Right lobe of liver (tissue), 6 donors: Measurements from ENCODE around the gene FLNA. TPM values are rescaled to one million over a fixed set of nuclear protein-coding genes. Genes with fewer than 3 reads are reported as not detected.

Source experiments
- ATAC-seq, 4 donors: fragments of 200-7000 bp; cut with Tn5 transposase; one replicate each; pipeline ENCODE4 v1.9.1; 2020; ENCODE audit warnings: mild to moderate bottlenecking in 4 of 4, moderate library complexity in 4 of 4
- DNase-seq, 3 donors: peaks; one replicate each; pipeline ENCODE4 v3.0.0-alpha.2; 2020
- H3K27ac ChIP-seq, 3 donors: fragments of 200-600 bp; one replicate each; pipeline ENCODE4 v1.8.0; 2022
- H3K27me3 ChIP-seq, 2 donors: fragments of 200-600 bp; one replicate each; pipeline ENCODE4 v1.8.0; 2022
- H3K36me3 ChIP-seq, 4 donors: fragments of 200-600 bp; sonication (generic) in 1 of 4; one replicate each; pipeline versions ENCODE4 v1.5.1 to v1.8.0; 2017 to 2022; ENCODE audit warnings: control low read depth in 1 of 4
- H3K4me1 ChIP-seq, 4 donors: fragments of 200-600 bp; sonication (generic) in 1 of 4; one replicate each; pipeline versions ENCODE4 v1.5.1 to v1.8.0; 2017 to 2022; ENCODE audit warnings: control low read depth in 1 of 4
- H3K4me3 ChIP-seq, 3 donors: fragments of 200-600 bp; one replicate each; pipeline ENCODE4 v1.8.0; 2022
- H3K9me3 ChIP-seq, 4 donors: fragments of 200-600 bp; sonication (generic) in 1 of 4; one replicate each; pipeline versions ENCODE4 v1.5.1 to v1.8.0; 2017 to 2022; ENCODE audit warnings: control low read depth in 1 of 4
- CTCF ChIP-seq, 4 donors: fragments of 200-600 bp in 3 of 4; fragments of 450-650 bp in 1 of 4; IDR thresholded peaks; one replicate each; pipeline versions ENCODE4 v1.5.1 to v1.8.0; 2016 to 2022; ENCODE audit warnings: antibody characterized with exemption in 4 of 4, mild to moderate bottlenecking in 2 of 4
- POLR2A ChIP-seq: fragments of 450-650 bp; IDR thresholded peaks from one replicate; pipeline ENCODE4 v1.6.1; 2017; ENCODE audit warnings: antibody characterized with exemption, mild to moderate bottlenecking
- WGBS: methylation state at CpG from one replicate; pipeline ENCODE4 v1.1.6; 2018; ENCODE audit warnings: low coverage, low lambda C conversion rate; ENCODE audit not compliant: insufficient coverage; ENCODE audit errors: missing lambda C conversion rate; 5-methylcytosine and 5-hydroxymethylcytosine counted together
- intact Hi-C, 2 donors: fragments of 100-400 bp; cut with DNase I; formaldehyde crosslinking; loops; one replicate each; pipeline versions ENCODE4 v1.11.2 to v1.14.1; 2022
- total RNA-seq, 6 experiments: library from RNA; depleted of rRNA in 2 of 6; stranded (reverse); fragments of >200 nt in 2 of 6; fragmentation: NEBNext Ultra II Directional in 3 of 6; extraction: Animal tissue kit (Norgen Biotek cat#: 25700) in 3 of 6; gene quantifications; one replicate each; pipeline versions ENCODE4 v1.1.0 to v1.2.4, GENCODE V29; 2016 to 2023
- donor health status: DM: no; HTN: yes; CAD: no.
- donor health status: DM: no; HTN: no; CAD: no.
- donor health status: DM: no; HTN: no; CAD: no.
- donor health status: DM: no; HTN: yes; CAD: no.
- donor health status: DM: no; HTN: yes; CAD: no.

Gene FLNA
- total RNA-seq, 6 experiments from 2014 or later: 46.8 to 124 (median 82.6) TPM

- peak in 1 of 3 donors; percentile 53 for DNase-seq
- Histone ChIP-seq H3K9me3 (no peaks in the 10 kb centered on the region), H3K27me3 (no peaks in the 10 kb centered on the region), H3K36me3 (no peaks in the 10 kb centered on the region), H3K4me3 (no peak overlapping the region), H3K27ac (no peak overlapping the region), H3K4me1 (peaks cover 0 to 3% (median 0%) of the 10 kb centered on the region in 4 donors)
- WGBS: 74% methylated on average over 11 of the region's 14 CpGs
- ATAC-seq: no peak
- no peak for TF ChIP-seq POLR2A
- TF ChIP-seq CTCF (IDR thresholded peaks at IDR 0.05): no peak
- intact Hi-C loops: no loop called here
Measured at GRCh38 chrX:154380787-154381186, 6.4 kb upstream of the FLNA start.

GRCh38 chrX:154380153-154380552 lies 5.7 kb upstream of the FLNA start:
- Histone ChIP-seq H3K4me1 (peaks cover 0 to 3% (median 0%) of the 10 kb centered on the region in 4 donors), H3K27me3 (no peaks in the 10 kb centered on the region), H3K27ac (peak overlapping the region in 2 of 3 donors; percentile 96 to 98), H3K36me3 (no peaks in the 10 kb centered on the region), H3K4me3 (peak overlapping the region; percentile 69 to 74 (median 74)), H3K9me3 (no peaks in the 10 kb centered on the region)
- ATAC-seq (no peak), DNase-seq (peak in 1 of 3 donors; percentile 52)
- WGBS: 20% methylated on average over 1 of the region's 13 CpGs
- no peak for TF ChIP-seq POLR2A
- no peak for TF ChIP-seq CTCF (IDR thresholded peaks at IDR 0.05)
- intact Hi-C loops: no loop called here

- DNase-seq (no peak), ATAC-seq (no peak)
- Histone ChIP-seq H3K36me3 (no peaks in the 10 kb centered on the region), H3K9me3 (no peaks in the 10 kb centered on the region), H3K4me3 (peak overlapping the region; percentile 69 to 74 (median 74)), H3K27me3 (no peaks in the 10 kb centered on the region), H3K4me1 (peaks cover 0 to 3% (median 0%) of the 10 kb centered on the region in 4 donors), H3K27ac (peak overlapping the region; percentile 92 to 98 (median 96))
- intact Hi-C loops: no loop called here
- no peak for TF ChIP-seq CTCF (IDR thresholded peaks at IDR 0.05)
- no peak for TF ChIP-seq POLR2A
- 42% methylated on average over 21 of the region's 38 CpGs for WGBS
Measured at GRCh38 chrX:154379569-154379951, 5.1 kb upstream of the FLNA start.

GRCh38 chrX:154378799-154379568 lies 4.5 kb upstream of the FLNA start, which contains the start of gene EMD:
Gene EMD (plus strand): TSS chrX:154379295. CDS start chrX:154379485, 190 bp downstream.
- Histone ChIP-seq H3K27ac (peak within 1 kb of the TSS; percentile 92 to 98 (median 96)), H3K36me3 (no peaks in the 10 kb centered on the region), H3K27me3 (no peaks in the 10 kb centered on the region), H3K4me3 (peak within 1 kb of the TSS; percentile 69 to 74 (median 74)), H3K9me3 (no peaks in the 10 kb centered on the region), H3K4me1 (no peaks in the 10 kb centered on the region)
- 48% methylated on average over 81 of the region's 103 CpGs for WGBS
- intact Hi-C loops: no loop called here
- peak; percentile 96 to 99 (median 97) for DNase-seq
- peak; percentile 85 to 93 (median 88) for ATAC-seq
- TF ChIP-seq CTCF (IDR thresholded peaks at IDR 0.05) (peak in 1 of 4 donors; percentile 11), POLR2A (peak; percentile 69)
